Measurements from ENCODE around the gene DCP1A. TPM values are rescaled to one million over a fixed set of nuclear protein-coding genes. Genes with fewer than 3 reads are reported as not detected.

DCP1A gene
- total and polyA plus RNA-seq, 2 experiments from 2014 or later: 20.4 to 34.5 TPM

DNA sequence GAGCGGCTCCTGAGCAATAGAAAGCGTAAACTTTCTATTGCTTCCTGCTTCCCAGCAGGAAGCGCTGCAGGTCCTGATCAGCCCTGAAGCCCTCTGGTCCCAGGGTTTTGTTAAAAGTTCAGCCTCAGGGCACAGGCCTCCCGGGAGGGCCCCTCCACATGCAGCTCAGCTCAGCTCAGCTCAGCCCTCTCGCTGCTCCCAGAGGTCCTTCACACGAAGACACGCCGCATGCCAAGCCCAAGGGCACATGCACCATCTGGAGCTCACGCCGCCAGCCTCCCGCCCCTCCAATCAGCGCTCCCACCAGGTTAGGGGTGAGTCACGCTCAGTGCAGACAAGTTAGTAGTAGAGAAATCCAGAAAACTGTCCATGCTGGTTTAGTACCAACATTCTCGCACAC, 104.2 kb downstream of the DCP1A start:
- Histone ChIP-seq H3K36me3 (replicated peaks; ENCODE audit: insufficient read depth, low read depth) (no peaks in the 10 kb centered on the region), H3K9me3 (ENCODE audit: low read depth) (no peaks in the 10 kb centered on the region), H3K4me1 (ENCODE audit: insufficient read depth) (peaks cover 11% of the 10 kb centered on the region), H3K79me2 (peaks cover 79% of the 10 kb centered on the region), H2AFZ (no peak overlapping the region), H3K27me3 (no peaks in the 10 kb centered on the region), H4K20me1 (ENCODE audit: insufficient read depth, poor library complexity, severe bottlenecking) (peaks cover 50% of the 10 kb centered on the region), H3K27ac (peak overlapping the region; percentile 16), H3K4me3 (no peak overlapping the region), H3K9me2 (replicated peaks; ENCODE audit: insufficient read depth) (no peaks in the 10 kb centered on the region), H3K4me2 (no peak overlapping the region)
- DNase-seq (ENCODE audit: low spot score): no peak
- 81% methylated on average over 14 of the region's 14 CpGs for WGBS (ENCODE audit: low lambda C conversion rate, missing lambda C conversion rate)
- TF ChIP-seq EZH2phosphoT487 (IDR thresholded peaks at IDR 0.05; ENCODE audit: low read depth, severe bottlenecking, unreplicated experiment): no peak
- no peak for TF ChIP-seq EZH2 (IDR thresholded peaks at IDR 0.05; ENCODE audit: borderline replicate concordance)
- TF ChIP-seq, protein P1, sequence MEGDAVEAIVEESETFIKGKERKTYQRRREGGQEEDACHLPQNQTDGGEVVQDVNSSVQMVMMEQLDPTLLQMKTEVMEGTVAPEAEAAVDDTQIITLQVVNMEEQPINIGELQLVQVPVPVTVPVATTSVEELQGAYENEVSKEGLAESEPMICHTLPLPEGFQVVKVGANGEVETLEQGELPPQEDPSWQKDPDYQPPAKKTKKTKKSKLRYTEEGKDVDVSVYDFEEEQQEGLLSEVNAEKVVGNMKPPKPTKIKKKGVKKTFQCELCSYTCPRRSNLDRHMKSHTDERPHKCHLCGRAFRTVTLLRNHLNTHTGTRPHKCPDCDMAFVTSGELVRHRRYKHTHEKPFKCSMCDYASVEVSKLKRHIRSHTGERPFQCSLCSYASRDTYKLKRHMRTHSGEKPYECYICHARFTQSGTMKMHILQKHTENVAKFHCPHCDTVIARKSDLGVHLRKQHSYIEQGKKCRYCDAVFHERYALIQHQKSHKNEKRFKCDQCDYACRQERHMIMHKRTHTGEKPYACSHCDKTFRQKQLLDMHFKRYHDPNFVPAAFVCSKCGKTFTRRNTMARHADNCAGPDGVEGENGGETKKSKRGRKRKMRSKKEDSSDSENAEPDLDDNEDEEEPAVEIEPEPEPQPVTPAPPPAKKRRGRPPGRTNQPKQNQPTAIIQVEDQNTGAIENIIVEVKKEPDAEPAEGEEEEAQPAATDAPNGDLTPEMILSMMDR (IDR thresholded peaks at IDR 0.05; ENCODE audit: poor library complexity): no peak

DNA sequence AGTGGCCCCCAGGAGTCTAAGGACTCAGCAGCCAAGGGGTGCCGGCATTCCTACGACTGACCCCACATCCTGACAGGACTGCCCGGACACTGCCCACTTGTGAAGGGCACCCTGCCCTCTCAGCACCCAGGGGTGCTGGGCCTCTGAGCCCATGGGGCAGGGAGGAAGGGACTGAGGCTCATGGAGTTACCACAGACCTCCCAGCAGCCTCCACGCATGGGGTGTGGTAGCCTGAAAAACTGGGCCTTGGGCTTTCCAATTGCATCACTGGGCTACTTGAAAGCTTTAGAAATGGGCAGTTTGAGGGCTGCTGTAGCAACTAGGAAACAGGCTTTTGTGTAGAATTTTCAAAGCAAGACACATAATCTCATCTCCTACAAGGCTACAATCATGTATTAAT, 104.7 kb downstream of the DCP1A start:
- Histone ChIP-seq H3K4me3 (no peak overlapping the region), H2AFZ (no peak overlapping the region), H3K27me3 (no peaks in the 10 kb centered on the region), H3K9me3 (ENCODE audit: low read depth) (no peaks in the 10 kb centered on the region), H3K9me2 (replicated peaks; ENCODE audit: insufficient read depth) (no peaks in the 10 kb centered on the region), H3K4me1 (ENCODE audit: insufficient read depth) (peaks cover 15% of the 10 kb centered on the region), H3K27ac (peak overlapping the region; percentile 16), H3K79me2 (peaks cover 74% of the 10 kb centered on the region), H4K20me1 (ENCODE audit: insufficient read depth, poor library complexity, severe bottlenecking) (peaks cover 45% of the 10 kb centered on the region), H3K4me2 (no peak overlapping the region), H3K36me3 (replicated peaks; ENCODE audit: insufficient read depth, low read depth) (no peaks in the 10 kb centered on the region)
- TF ChIP-seq, protein P1 (IDR thresholded peaks at IDR 0.05; ENCODE audit: poor library complexity): no peak
- TF ChIP-seq EZH2 (IDR thresholded peaks at IDR 0.05; ENCODE audit: borderline replicate concordance) (no peak), EZH2phosphoT487 (IDR thresholded peaks at IDR 0.05; ENCODE audit: low read depth, severe bottlenecking, unreplicated experiment) (no peak)
- WGBS (ENCODE audit: low lambda C conversion rate, missing lambda C conversion rate): 73% methylated on average over 4 of the region's 4 CpGs
- no peak for DNase-seq (ENCODE audit: low spot score)

DNA sequence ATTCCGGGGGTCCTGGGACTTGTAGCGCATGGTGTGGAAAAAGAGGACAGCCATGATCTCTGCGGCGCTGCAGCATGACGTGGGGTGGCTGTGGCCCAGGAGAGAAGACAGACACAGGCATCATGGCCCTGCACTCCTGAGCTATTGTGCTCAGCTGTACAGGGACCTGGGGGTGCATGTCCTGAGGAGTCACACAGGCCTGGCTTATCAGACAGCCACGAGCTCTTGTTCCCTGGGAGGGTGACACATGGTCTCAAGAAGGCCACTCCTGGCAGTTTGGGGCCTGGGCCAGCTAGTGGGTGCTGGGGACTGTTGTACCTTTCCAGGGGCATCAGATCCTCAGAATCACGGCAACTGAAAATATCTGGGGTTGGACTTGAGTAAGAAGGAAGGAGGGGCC, 105.2 kb downstream of the DCP1A start:
- Histone ChIP-seq H3K36me3 (replicated peaks; ENCODE audit: insufficient read depth, low read depth) (no peaks in the 10 kb centered on the region), H3K27me3 (no peaks in the 10 kb centered on the region), H3K9me2 (replicated peaks; ENCODE audit: insufficient read depth) (no peaks in the 10 kb centered on the region), H3K27ac (no peak overlapping the region), H3K79me2 (peaks cover 70% of the 10 kb centered on the region), H2AFZ (no peak overlapping the region), H4K20me1 (ENCODE audit: insufficient read depth, poor library complexity, severe bottlenecking) (peaks cover 44% of the 10 kb centered on the region), H3K4me1 (ENCODE audit: insufficient read depth) (peaks cover 18% of the 10 kb centered on the region), H3K9me3 (ENCODE audit: low read depth) (no peaks in the 10 kb centered on the region), H3K4me2 (no peak overlapping the region), H3K4me3 (no peak overlapping the region)
- no peak for TF ChIP-seq EZH2phosphoT487 (IDR thresholded peaks at IDR 0.05; ENCODE audit: low read depth, severe bottlenecking, unreplicated experiment)
- TF ChIP-seq, protein P1 (IDR thresholded peaks at IDR 0.05; ENCODE audit: poor library complexity): no peak
- TF ChIP-seq EZH2 (IDR thresholded peaks at IDR 0.05; ENCODE audit: borderline replicate concordance): no peak
- DNase-seq (ENCODE audit: low spot score): no peak
- 88% methylated on average over 6 of the region's 7 CpGs for WGBS (ENCODE audit: low lambda C conversion rate, missing lambda C conversion rate)
